ENCODE data around the gene PCDHB4.
A peak's percentile ranks its signal among the peaks of the same experiment; 100 is the strongest.

DNA sequence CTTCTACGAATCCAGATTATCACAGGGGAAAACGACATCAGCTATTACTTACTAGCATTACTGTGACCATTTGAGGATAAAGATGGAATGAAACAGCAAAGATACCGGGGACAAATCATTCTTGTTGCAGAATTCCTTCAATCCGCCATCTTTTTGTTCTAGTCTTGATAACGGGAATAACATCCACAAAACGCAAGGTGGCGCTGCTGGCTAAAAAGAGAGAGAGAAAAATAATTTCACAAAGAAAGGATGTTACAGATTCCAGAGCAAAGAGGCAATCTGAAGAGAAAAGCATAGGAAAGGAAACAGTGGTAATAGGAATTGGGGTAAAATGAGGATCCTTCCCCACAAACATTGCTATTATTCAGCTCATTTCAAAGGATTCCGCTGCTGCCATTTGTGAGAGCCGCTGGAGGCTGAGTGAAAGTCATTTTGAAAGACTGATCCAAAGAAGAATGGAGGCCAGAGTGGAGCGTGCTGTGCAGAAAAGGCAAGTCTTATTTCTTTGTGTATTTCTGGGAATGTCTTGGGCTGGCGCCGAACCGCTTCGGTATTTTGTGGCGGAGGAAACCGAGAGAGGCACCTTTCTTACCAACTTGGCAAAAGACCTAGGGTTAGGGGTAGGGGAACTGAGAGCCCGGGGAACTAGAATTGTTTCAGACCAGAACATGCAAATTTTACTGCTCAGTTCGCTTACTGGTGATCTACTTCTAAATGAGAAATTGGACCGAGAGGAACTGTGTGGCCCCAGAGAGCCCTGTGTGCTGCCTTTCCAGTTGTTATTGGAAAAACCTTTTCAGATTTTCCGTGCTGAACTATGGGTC is 51.0 kb downstream of the PCDHB4 start, which contains the start of gene PCDHB7:
- TF ChIP-seq FOSL2 (IDR thresholded peaks at IDR 0.05; ENCODE audit: borderline replicate concordance, low read depth) (no peak), EP300 (IDR thresholded peaks at IDR 0.05; ENCODE audit: borderline replicate concordance in 1 of 2, low read depth in 1 of 2, low read length in 1 of 2) (no peak), YY1 (IDR thresholded peaks at IDR 0.05; ENCODE audit: low read depth) (peak; percentile 49; the same call in 1 of the 2 replicates), POLR2AphosphoS5 (IDR thresholded peaks at IDR 0.05; ENCODE audit: low read depth, low read length) (no peak)
- TF ChIP-seq, protein P1, sequence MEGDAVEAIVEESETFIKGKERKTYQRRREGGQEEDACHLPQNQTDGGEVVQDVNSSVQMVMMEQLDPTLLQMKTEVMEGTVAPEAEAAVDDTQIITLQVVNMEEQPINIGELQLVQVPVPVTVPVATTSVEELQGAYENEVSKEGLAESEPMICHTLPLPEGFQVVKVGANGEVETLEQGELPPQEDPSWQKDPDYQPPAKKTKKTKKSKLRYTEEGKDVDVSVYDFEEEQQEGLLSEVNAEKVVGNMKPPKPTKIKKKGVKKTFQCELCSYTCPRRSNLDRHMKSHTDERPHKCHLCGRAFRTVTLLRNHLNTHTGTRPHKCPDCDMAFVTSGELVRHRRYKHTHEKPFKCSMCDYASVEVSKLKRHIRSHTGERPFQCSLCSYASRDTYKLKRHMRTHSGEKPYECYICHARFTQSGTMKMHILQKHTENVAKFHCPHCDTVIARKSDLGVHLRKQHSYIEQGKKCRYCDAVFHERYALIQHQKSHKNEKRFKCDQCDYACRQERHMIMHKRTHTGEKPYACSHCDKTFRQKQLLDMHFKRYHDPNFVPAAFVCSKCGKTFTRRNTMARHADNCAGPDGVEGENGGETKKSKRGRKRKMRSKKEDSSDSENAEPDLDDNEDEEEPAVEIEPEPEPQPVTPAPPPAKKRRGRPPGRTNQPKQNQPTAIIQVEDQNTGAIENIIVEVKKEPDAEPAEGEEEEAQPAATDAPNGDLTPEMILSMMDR (IDR thresholded peaks at IDR 0.05) = peak; percentile 64
- TF ChIP-seq, protein P2, sequence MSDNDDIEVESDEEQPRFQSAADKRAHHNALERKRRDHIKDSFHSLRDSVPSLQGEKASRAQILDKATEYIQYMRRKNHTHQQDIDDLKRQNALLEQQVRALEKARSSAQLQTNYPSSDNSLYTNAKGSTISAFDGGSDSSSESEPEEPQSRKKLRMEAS (IDR thresholded peaks at IDR 0.05; ENCODE audit: low read depth) = no peak

Measured in SK-N-SH (cell line).